Adrenal gland (tissue), 5 donors: Measurements from ENCODE around the gene FOXP3.

ENCODE experiments used
- CTCF ChIP-seq, 6 experiments: fragments of 450-650 bp in 4 of 6; fragments of 200-600 bp in 2 of 6; sonication (generic) in 1 of 6; IDR thresholded peaks; 1 replicate in 5 of 6; 2 replicates in 1 of 6; pipeline versions ENCODE4 v1.5.1 to v1.8.0; 2016 to 2021; ENCODE audit warnings: antibody characterized with exemption in 6 of 6, mild to moderate bottlenecking in 2 of 6, moderate library complexity in 1 of 6
- POLR2A ChIP-seq, 2 donors: fragments of 450-650 bp; IDR thresholded peaks; one replicate each; pipeline ENCODE4 v1.6.1; 2017; ENCODE audit warnings: antibody characterized with exemption in 2 of 2, mild to moderate bottlenecking in 2 of 2, moderate library complexity in 1 of 2
- donor health status: DM: no; HTN: no; CAD: no.

- no peak for TF ChIP-seq POLR2A (IDR thresholded peaks at IDR 0.05)
- TF ChIP-seq CTCF (IDR thresholded peaks at IDR 0.05): no peak
Observed at GRCh38 chrX:49286136-49286535, 21.6 kb upstream of the FOXP3 start.
